ENCODE results near the gene PPP6C.

Gene PPP6C

DNA sequence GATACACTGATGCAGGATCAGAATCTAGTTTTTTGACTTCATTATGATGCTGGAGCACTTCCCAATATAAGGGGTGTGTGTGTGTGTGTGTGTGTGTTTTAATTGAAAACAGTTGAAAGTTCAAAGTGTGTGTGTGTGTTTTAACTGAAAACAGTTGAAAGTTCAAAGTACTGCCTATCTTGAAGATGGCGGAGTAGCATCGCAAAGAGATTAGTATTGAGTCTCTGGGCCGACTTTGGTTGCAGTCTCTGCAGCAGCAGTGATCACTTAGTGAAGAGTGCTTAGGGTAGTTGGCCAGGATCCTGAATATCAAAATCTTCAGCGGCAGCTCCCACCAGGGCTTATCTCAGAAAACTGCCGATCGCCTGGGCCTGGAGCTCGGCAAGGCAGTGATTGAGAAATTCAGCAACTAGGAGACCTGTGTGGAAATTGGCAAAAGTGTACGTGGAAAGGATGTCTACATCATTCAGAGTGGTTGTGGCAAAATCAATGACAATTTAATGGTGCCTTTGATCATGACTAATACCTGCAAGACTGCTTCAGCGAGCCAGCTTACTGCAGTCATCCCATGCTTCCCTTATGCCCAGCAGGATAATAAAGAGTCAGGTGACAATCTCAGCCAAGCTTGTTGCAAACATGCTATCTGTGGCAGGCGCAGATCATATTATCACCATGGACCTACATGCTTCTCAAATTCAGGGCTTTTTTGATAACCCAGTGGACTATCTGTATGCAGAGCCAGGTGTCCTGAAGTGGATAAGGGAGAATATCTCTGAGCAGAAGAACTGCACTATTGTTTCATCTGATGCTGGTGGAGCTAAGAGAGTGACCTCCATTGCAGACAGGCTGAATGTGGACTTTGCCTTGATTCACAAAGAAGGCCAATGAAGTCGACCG, 39.0 kb downstream of the PPP6C start:
- no peak for DNase-seq (ENCODE audit: extremely low spot score)
- TF ChIP-seq TARDBP (IDR thresholded peaks at IDR 0.05) (no peak), HDGF (IDR thresholded peaks at IDR 0.05; ENCODE audit: borderline replicate concordance) (no peak), NFRKB (IDR thresholded peaks at IDR 0.05) (no peak), ELF4 (IDR thresholded peaks at IDR 0.05) (no peak), FOXK2 (IDR thresholded peaks at IDR 0.05) (no peak), FOXM1 (IDR thresholded peaks at IDR 0.05; ENCODE audit: borderline replicate concordance) (no peak), BHLHE40 (IDR thresholded peaks at IDR 0.05; ENCODE audit: borderline replicate concordance) (no peak), SUZ12 (IDR thresholded peaks at IDR 0.05) (no peak), LEF1 (IDR thresholded peaks at IDR 0.05; ENCODE audit: borderline replicate concordance) (no peak), CTBP1 (IDR thresholded peaks at IDR 0.05; ENCODE audit: borderline replicate concordance) (no peak), FOXA1 (IDR thresholded peaks at IDR 0.05) (no peak), ZNF384 (IDR thresholded peaks at IDR 0.05) (no peak), L3MBTL2 (conservative IDR thresholded peaks at IDR 0.05) (no peak)
- ChIA-PET POLR2A (no interaction called here), CTCF (no interaction called here)

- POLR2A ChIA-PET = interaction anchor here (0.9 to 1.3 kb wide), 2 partner anchors 94 to 481 kb away, joined by 3 to 4 read pairs; partner anchors contain the start of gene HSPA5
Measured at GRCh38 chr9:125147401-125147951, 42.1 kb downstream of the PPP6C start.

GRCh38 chr9:125146247-125146646, 43.4 kb downstream of the PPP6C start:
- TF ChIP-seq ZNF384 (IDR thresholded peaks at IDR 0.05) (no peak), TARDBP (IDR thresholded peaks at IDR 0.05) (no peak), BHLHE40 (IDR thresholded peaks at IDR 0.05; ENCODE audit: borderline replicate concordance) (no peak), FOXK2 (IDR thresholded peaks at IDR 0.05) (no peak), L3MBTL2 (conservative IDR thresholded peaks at IDR 0.05) (no peak), LEF1 (IDR thresholded peaks at IDR 0.05; ENCODE audit: borderline replicate concordance) (no peak), ARNT (IDR thresholded peaks at IDR 0.05) (no peak), HDGF (IDR thresholded peaks at IDR 0.05; ENCODE audit: borderline replicate concordance) (no peak), ELF4 (IDR thresholded peaks at IDR 0.05) (no peak), SP1 (IDR thresholded peaks at IDR 0.05) (no peak), NFRKB (IDR thresholded peaks at IDR 0.05) (no peak), FOXA1 (IDR thresholded peaks at IDR 0.05) (no peak), SUZ12 (IDR thresholded peaks at IDR 0.05) (no peak), FOXM1 (IDR thresholded peaks at IDR 0.05; ENCODE audit: borderline replicate concordance) (no peak), CTBP1 (IDR thresholded peaks at IDR 0.05; ENCODE audit: borderline replicate concordance) (no peak)
- TF ChIP-seq, protein P1, sequence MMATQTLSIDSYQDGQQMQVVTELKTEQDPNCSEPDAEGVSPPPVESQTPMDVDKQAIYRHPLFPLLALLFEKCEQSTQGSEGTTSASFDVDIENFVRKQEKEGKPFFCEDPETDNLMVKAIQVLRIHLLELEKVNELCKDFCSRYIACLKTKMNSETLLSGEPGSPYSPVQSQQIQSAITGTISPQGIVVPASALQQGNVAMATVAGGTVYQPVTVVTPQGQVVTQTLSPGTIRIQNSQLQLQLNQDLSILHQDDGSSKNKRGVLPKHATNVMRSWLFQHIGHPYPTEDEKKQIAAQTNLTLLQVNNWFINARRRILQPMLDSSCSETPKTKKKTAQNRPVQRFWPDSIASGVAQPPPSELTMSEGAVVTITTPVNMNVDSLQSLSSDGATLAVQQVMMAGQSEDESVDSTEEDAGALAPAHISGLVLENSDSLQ (IDR thresholded peaks at IDR 0.05) = no peak
- CTCF ChIA-PET = interaction anchor here (0.6 kb wide), 1 partner anchor 41 kb away, joined by 4 read pairs; no protein-coding TSS in a partner anchor
- DNase-seq (ENCODE audit: extremely low spot score) = no peak
- POLR2A ChIA-PET = interaction anchor here (1.3 kb wide), 1 partner anchor 480 kb away, joined by 3 read pairs; no protein-coding TSS in a partner anchor

More at GRCh38 chr9:125147401-125147951, 42.1 kb downstream of the PPP6C start:
- DNase-seq (ENCODE audit: extremely low spot score) = no peak
- TF ChIP-seq SUZ12 (IDR thresholded peaks at IDR 0.05) (no peak), HDGF (IDR thresholded peaks at IDR 0.05; ENCODE audit: borderline replicate concordance) (no peak)
- CTCF ChIA-PET = interaction anchor here (0.6 kb wide), 1 partner anchor 57 kb away, joined by 3 read pairs; no protein-coding TSS in a partner anchor

DNA sequence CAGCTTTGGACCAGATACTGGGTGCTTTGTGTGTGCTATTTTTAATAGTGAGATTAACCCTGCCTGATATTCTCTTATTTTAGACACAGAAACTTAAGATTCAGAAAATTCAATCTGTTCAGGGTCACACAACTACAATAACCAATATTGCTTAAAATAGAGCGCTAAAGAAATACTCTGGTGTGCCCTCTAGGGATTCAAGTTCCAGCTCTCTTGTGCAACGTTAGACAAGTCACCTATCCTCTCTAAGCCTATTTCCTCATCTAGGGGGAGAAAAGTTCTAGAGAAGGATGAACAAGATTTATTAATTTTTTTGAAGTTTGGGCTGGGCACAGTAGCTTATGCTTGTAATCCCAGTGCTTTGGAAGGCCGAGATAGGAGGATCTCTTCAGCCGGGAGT, 44.2 kb downstream of the PPP6C start:
- no peak for DNase-seq (ENCODE audit: extremely low spot score)
- no peak for TF ChIP-seq SUZ12 (IDR thresholded peaks at IDR 0.05)
- TF ChIP-seq SP1 (IDR thresholded peaks at IDR 0.05) = no peak
- no peak for TF ChIP-seq ARNT (IDR thresholded peaks at IDR 0.05)
- no peak for TF ChIP-seq HDGF (IDR thresholded peaks at IDR 0.05; ENCODE audit: borderline replicate concordance)
- no peak for TF ChIP-seq ZNF384 (IDR thresholded peaks at IDR 0.05)
- no peak for TF ChIP-seq TARDBP (IDR thresholded peaks at IDR 0.05)
- no peak for TF ChIP-seq NFRKB (IDR thresholded peaks at IDR 0.05)
- ChIA-PET POLR2A (no interaction called here), CTCF (interaction anchor here (0.6 kb wide), 1 partner anchor 42 kb away, joined by 4 read pairs; no protein-coding TSS in a partner anchor)

- DNase-seq (ENCODE audit: extremely low spot score) = peak; percentile 98
- TF ChIP-seq, protein P1 (IDR thresholded peaks at IDR 0.05) = peak; percentile 99
- TF ChIP-seq LEF1 (IDR thresholded peaks at IDR 0.05; ENCODE audit: borderline replicate concordance) = no peak
- no peak for TF ChIP-seq HDGF (IDR thresholded peaks at IDR 0.05; ENCODE audit: borderline replicate concordance)
- TF ChIP-seq CTBP1 (IDR thresholded peaks at IDR 0.05; ENCODE audit: borderline replicate concordance) = 0 out of 2 replicates have a peak, but pooled peaks have one; percentile 20
- no peak for TF ChIP-seq BHLHE40 (IDR thresholded peaks at IDR 0.05; ENCODE audit: borderline replicate concordance)
- TF ChIP-seq NFRKB (IDR thresholded peaks at IDR 0.05) = no peak
- TF ChIP-seq SUZ12 (IDR thresholded peaks at IDR 0.05) = no peak
- TF ChIP-seq L3MBTL2 (conservative IDR thresholded peaks at IDR 0.05) = peak; percentile 93
- TF ChIP-seq ARNT (IDR thresholded peaks at IDR 0.05) = no peak
- TF ChIP-seq TARDBP (IDR thresholded peaks at IDR 0.05) = no peak
- CTCF ChIA-PET = interaction anchor here (0.5 to 0.9 kb wide), 7 partner anchors 9 to 263 kb away, joined by 3 to 6 read pairs (median 3); no protein-coding TSS in a partner anchor
- POLR2A ChIA-PET = interaction anchor here (0.6 to 1.4 kb wide), 4 partner anchors 12 to 282 kb away, joined by 3 read pairs; partner anchors contain the start of genes ARPC5L, HSPA5 and RPL35
Measured at GRCh38 chr9:125143377-125144090, 46.1 kb downstream of the PPP6C start, which contains the start of gene SCAI. Gene SCAI, minus strand, starts transcription at chr9:125143528. Its CDS starts 91 bp downstream, at chr9:125143437.

All from HEK293T (cell line).